ENCODE results near the gene EMP3.
"Not testable (repeated sequence)": the region's sequence is repeated elsewhere in the genome, so short reads cannot be mapped to it uniquely, and the experiment has no call there.

EMP3 gene

DNA sequence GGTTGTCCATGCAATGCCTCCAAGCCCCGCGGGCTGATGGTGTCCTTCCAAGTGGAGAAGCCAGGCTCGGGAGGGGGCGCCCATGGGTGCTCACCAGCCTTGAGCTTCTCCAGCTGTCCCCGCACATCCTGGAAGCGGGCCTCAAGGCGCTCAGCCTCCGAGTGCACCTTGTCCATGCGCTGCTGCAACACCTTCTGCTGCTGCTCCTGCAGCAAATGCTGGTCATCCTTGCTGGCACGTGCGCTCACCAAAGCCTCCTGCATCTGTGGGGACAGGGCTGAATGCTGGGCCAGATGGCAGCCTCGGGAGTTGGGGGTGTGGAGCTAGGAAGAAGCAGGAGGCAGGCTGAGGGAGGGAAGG lies 22.8 kb upstream of the EMP3 start:
- no peak overlapping the region for H3K4me3 ChIP-seq (ENCODE audit: low read length)

GRCh38 chr19:48303367-48303766 lies 22.0 kb upstream of the EMP3 start:
- Histone ChIP-seq H3K36me3 (ENCODE audit: insufficient read depth, low read length) (no peaks in the 10 kb centered on the region), H3K9me3 (ENCODE audit: low read length) (peaks cover 1% of the 10 kb centered on the region), H3K4me1 (ENCODE audit: insufficient read depth, low read length) (no peaks in the 10 kb centered on the region), H2AFZ (ENCODE audit: low read depth, low read length) (no peak overlapping the region), H3K4me3 (ENCODE audit: low read length) (no peak overlapping the region), H3K27me3 (ENCODE audit: insufficient read depth, low read length) (no peaks in the 10 kb centered on the region)

More for the DNA sequence above, 22.8 kb upstream of the EMP3 start:
- H2AFZ ChIP-seq (ENCODE audit: low read depth, low read length), result no peak overlapping the region
- no peaks in the 10 kb centered on the region for H3K27me3 ChIP-seq (ENCODE audit: insufficient read depth, low read length)
- no peaks in the 10 kb centered on the region for H3K36me3 ChIP-seq (ENCODE audit: insufficient read depth, low read length)
- peaks cover 1% of the 10 kb centered on the region for H3K9me3 ChIP-seq (ENCODE audit: low read length)
- no peaks in the 10 kb centered on the region for H3K4me1 ChIP-seq (ENCODE audit: insufficient read depth, low read length)

DNA sequence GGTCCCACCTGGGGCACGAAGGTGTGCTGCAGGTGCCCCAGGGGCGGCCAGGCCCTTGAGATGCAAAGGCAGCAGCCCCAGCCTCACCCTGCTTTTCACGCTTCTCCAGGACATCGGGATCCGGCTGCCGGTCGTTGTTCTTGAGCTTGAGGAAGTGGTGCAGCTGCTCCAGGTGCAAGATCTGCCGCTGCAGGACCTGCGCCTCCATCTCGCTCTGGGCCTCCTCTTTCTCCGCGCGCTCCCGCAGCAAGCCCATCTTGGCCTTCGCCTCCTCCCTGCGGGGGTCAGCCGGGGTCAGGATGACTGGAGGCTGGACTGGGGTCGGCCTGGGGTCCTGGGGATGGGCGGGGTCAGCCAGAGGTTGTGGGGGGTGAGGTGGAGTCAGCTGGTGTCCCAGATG lies 21.5 kb upstream of the EMP3 start:
- no peaks in the 10 kb centered on the region for H3K27me3 ChIP-seq (ENCODE audit: insufficient read depth, low read length)

GRCh38 chr19:48308631-48309586 lies 16.4 kb upstream of the EMP3 start:
- Histone ChIP-seq H3K4me1 (ENCODE audit: insufficient read depth, low read length) (peaks cover 3% of the 10 kb centered on the region), H3K4me3 (ENCODE audit: low read length) (no peak overlapping the region), H3K27me3 (ENCODE audit: insufficient read depth, low read length) (no peaks in the 10 kb centered on the region), H3K36me3 (ENCODE audit: insufficient read depth, low read length) (no peaks in the 10 kb centered on the region), H3K9me3 (ENCODE audit: low read length) (no peaks in the 10 kb centered on the region), H2AFZ (ENCODE audit: low read depth, low read length) (peak overlapping the region; percentile 17)

More for the DNA sequence above, 21.5 kb upstream of the EMP3 start:
- Histone ChIP-seq H3K4me3 (ENCODE audit: low read length) (no peak overlapping the region), H3K36me3 (ENCODE audit: insufficient read depth, low read length) (no peaks in the 10 kb centered on the region), H2AFZ (ENCODE audit: low read depth, low read length) (no peak overlapping the region), H3K4me1 (ENCODE audit: insufficient read depth, low read length) (peaks cover under 1% of the 10 kb centered on the region), H3K9me3 (ENCODE audit: low read length) (peaks cover 1% of the 10 kb centered on the region)

DNA sequence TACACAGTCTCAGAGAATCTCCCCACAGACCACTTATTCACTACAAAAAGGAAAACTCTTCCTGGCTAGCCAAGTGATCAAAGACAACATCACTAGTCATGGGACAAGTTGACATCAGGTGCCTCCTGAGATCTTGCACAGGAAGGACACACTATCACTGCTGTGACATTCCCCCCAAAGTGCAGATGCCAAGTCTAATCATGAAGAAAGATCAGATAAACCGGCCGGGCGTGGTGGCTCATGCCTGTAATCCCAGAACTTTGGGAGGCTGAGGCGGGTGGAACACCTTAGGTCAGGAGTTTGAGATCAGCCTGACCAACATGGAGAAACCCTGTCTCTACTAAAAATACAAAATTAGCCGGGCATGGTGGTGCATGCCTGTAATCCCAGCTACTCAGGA lies 15.6 kb upstream of the EMP3 start:
- H2AFZ ChIP-seq (ENCODE audit: low read depth, low read length); H3K9me3 ChIP-seq (ENCODE audit: low read length); H3K4me3 ChIP-seq (ENCODE audit: low read length); H3K4me1 ChIP-seq (ENCODE audit: insufficient read depth, low read length); H3K27me3 ChIP-seq (ENCODE audit: insufficient read depth, low read length); H3K36me3 ChIP-seq (ENCODE audit: insufficient read depth, low read length): not testable (repeated sequence)

GRCh38 chr19:48310227-48310626 lies 15.1 kb upstream of the EMP3 start:
- Histone ChIP-seq H2AFZ (ENCODE audit: low read depth, low read length) (no peak overlapping the region), H3K9me3 (ENCODE audit: low read length) (no peaks in the 10 kb centered on the region), H3K4me3 (ENCODE audit: low read length) (no peak overlapping the region), H3K4me1 (ENCODE audit: insufficient read depth, low read length) (peaks cover 3% of the 10 kb centered on the region), H3K36me3 (ENCODE audit: insufficient read depth, low read length) (no peaks in the 10 kb centered on the region), H3K27me3 (ENCODE audit: insufficient read depth, low read length) (no peaks in the 10 kb centered on the region)

GRCh38 chr19:48311384-48311783 lies 14.0 kb upstream of the EMP3 start:
- Histone ChIP-seq H2AFZ (ENCODE audit: low read depth, low read length) (no peak overlapping the region), H3K36me3 (ENCODE audit: insufficient read depth, low read length) (no peaks in the 10 kb centered on the region), H3K9me3 (ENCODE audit: low read length) (no peaks in the 10 kb centered on the region), H3K4me3 (ENCODE audit: low read length) (no peak overlapping the region), H3K27me3 (ENCODE audit: insufficient read depth, low read length) (no peaks in the 10 kb centered on the region), H3K4me1 (ENCODE audit: insufficient read depth, low read length) (peaks cover 3% of the 10 kb centered on the region)

- no peaks in the 10 kb centered on the region for H3K36me3 ChIP-seq (ENCODE audit: insufficient read depth, low read length)
- peaks cover 2% of the 10 kb centered on the region for H3K9me3 ChIP-seq (ENCODE audit: low read length)
- no peak overlapping the region for H2AFZ ChIP-seq (ENCODE audit: low read depth, low read length)
- H3K27me3 ChIP-seq (ENCODE audit: insufficient read depth, low read length), result no peaks in the 10 kb centered on the region
- no peaks in the 10 kb centered on the region for H3K4me1 ChIP-seq (ENCODE audit: insufficient read depth, low read length)
- H3K4me3 ChIP-seq (ENCODE audit: low read length), result no peak overlapping the region
These were observed 9.6 kb upstream of the EMP3 start for GRCh38 chr19:48315712-48316111.

- H3K36me3 ChIP-seq (ENCODE audit: insufficient read depth, low read length); H3K27me3 ChIP-seq (ENCODE audit: insufficient read depth, low read length): not testable (repeated sequence)
These were observed 7.7 kb upstream of the EMP3 start for GRCh38 chr19:48317708-48317960.

DNA sequence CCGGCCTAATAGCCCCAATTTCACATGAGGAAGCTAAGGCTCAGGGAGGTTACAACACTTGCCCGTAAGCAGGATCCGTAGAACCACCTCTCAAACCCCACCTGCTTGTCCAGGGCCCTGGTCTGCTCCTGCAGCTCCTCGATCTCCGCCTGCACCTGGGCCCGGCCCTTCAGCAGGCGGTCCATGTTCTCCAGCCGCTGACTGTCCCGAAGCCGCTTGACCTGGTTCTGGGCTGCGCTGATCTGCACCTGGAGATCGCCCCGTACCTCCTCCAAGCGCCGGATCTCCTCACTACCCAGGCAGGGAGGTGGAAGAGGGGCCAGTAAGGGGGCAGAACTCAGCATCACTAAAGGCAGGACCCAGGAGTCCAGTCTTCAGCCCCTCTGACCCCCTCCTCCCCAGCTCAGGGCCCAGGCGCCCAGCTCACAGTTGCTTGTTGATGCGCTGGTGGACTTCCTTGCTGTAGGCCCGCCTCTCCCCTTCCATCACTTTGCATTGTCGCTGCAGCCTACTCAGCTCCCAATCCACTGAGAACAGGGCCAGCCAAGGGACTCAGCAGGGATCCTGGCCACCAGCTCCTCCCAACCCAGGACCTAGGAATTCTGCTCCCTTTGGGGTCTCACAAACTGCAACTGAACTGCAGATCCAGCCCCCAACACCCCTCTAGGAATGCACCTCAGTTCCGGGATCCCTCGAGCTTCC lies 6.9 kb upstream of the EMP3 start:
- Histone ChIP-seq H2AFZ (ENCODE audit: low read depth, low read length) (no peak overlapping the region), H3K4me3 (ENCODE audit: low read length) (no peak overlapping the region), H3K27me3 (ENCODE audit: insufficient read depth, low read length) (no peaks in the 10 kb centered on the region), H3K9me3 (ENCODE audit: low read length) (peaks cover 2% of the 10 kb centered on the region), H3K4me1 (ENCODE audit: insufficient read depth, low read length) (peaks cover 4% of the 10 kb centered on the region), H3K36me3 (ENCODE audit: insufficient read depth, low read length) (no peaks in the 10 kb centered on the region)

More at GRCh38 chr19:48317708-48317960, 7.7 kb upstream of the EMP3 start:
- not testable (repeated sequence) for H3K4me3 ChIP-seq (ENCODE audit: low read length); H3K9me3 ChIP-seq (ENCODE audit: low read length); H3K4me1 ChIP-seq (ENCODE audit: insufficient read depth, low read length); H2AFZ ChIP-seq (ENCODE audit: low read depth, low read length)

DNA sequence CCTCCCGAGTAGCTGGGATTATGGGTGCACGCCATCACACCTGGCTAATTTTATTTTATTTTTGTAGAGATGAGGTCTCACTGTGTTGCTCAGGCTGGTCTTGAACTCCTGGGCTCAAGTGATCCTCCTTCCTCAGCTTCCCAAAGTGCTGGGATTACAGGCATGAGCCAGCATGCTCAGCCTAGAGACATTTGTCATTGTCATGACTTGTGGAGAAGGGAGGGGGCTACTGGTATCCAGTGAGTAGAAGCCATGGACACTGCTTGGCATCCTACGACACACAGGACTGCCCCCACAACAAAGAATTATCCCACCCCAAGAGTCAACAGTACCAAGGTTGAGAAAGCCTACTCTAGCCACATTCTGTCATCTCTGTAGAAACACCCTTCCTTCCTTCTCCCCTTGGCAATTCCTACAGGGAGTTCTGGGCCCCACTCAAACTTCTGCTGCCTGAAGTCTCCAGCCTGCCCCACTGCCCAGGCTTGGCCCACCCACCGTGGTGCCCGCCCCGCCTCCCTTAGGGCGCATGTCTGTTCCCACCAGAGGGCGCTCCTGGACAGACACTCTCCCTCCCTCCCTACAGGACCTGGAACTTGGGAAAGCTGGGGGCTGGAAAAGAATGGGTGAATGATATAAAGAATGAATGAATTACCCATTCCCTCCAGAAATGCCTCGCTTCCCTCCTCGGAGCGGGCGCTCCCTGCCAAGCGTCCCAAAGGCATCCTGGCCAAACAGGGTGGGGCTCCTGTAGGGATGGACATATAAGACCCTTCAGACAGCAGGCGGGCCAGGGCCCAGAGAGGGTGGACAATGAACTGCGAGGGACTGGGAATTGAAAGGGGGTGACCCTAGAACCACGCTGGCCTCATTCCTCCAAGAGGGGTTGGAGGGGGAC lies 5.5 kb upstream of the EMP3 start:
- Histone ChIP-seq H2AFZ (ENCODE audit: low read depth, low read length) (no peak overlapping the region), H3K4me1 (ENCODE audit: insufficient read depth, low read length) (peaks cover 4% of the 10 kb centered on the region), H3K9me3 (ENCODE audit: low read length) (peaks cover 2% of the 10 kb centered on the region), H3K36me3 (ENCODE audit: insufficient read depth, low read length) (no peaks in the 10 kb centered on the region), H3K4me3 (ENCODE audit: low read length) (no peak overlapping the region), H3K27me3 (ENCODE audit: insufficient read depth, low read length) (no peaks in the 10 kb centered on the region)

DNA sequence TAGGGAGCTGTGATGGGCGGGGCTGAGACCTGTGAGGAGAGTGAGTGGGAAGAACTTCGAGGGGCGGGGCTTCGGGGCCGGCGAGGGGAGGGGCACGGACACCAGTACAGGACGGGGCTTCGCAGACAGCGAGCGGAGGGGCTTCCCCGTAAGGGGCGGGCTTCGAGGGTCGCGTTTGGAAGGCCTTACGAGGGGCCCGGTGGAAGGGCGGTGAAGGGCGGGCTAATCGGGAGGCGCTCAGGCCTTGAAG lies 4.1 kb upstream of the EMP3 start:
- H2AFZ ChIP-seq (ENCODE audit: low read depth, low read length), result peak overlapping the region; percentile 29
- H3K27me3 ChIP-seq (ENCODE audit: insufficient read depth, low read length), result no peaks in the 10 kb centered on the region
- peak overlapping the region; percentile 43 for H3K4me3 ChIP-seq (ENCODE audit: low read length)
- no peaks in the 10 kb centered on the region for H3K36me3 ChIP-seq (ENCODE audit: insufficient read depth, low read length)
- H3K4me1 ChIP-seq (ENCODE audit: insufficient read depth, low read length), result peaks cover 15% of the 10 kb centered on the region
- peaks cover 2% of the 10 kb centered on the region for H3K9me3 ChIP-seq (ENCODE audit: low read length)
